ENCODE measurements around the gene STX8. TPM values are rescaled to one million over a fixed set of nuclear protein-coding genes. Genes with fewer than 3 reads are reported as not detected.

STX8 gene
- total and polyA plus RNA-seq, 8 donors = 21.6 to 559 (median 75.0) TPM

DNA sequence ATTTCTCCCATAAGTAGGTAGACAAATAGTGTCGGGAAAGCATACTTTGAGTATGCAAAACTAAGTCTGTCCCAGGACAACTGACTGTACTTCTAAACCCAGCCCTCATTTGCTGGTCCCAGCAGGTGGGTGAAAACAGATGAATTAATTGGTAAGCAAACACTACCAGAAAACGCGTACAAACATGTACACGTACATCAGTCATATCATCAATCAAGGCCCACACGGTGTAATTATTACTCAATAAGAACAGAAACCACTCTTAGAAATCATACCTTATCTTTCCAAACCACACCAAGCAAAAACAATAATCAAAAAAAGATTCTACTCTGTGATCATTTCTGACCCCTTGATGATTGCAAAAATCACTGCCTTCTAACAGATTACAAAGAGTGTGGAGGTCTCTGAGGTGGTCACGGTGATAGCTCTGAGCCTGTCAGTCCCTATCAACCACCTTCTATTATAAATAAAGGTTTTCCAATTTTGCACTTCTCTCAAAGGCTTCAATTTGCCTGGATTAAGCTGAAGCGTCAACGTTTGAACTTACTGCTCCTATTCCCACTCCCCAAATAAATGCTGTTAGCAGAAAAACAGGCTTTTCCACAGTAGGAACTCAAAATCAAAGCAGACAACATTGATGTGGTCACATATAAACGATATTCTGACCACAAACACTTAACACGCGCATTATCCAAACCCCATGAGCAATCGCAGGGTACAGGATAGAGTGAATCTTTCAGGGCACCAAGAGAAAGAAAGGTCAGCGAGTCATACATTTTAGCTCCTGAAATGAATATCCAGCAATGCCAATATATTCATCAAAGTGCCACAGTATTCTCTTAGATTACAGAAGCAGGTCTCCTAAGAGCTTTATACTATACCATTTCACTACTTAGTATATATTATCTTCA lies 211.9 kb downstream of the STX8 start:
- TF ChIP-seq POLR2AphosphoS5 (IDR thresholded peaks at IDR 0.05) (no peak), CTCF (IDR thresholded peaks at IDR 0.05) (no peak), POLR2A (IDR thresholded peaks at IDR 0.05) (no peak), EP300 (IDR thresholded peaks at IDR 0.05) (no peak)
- Histone ChIP-seq H3K36me3 (no peaks in the 10 kb centered on the region), H3K27ac (no peak overlapping the region), H3K4me3 (no peak overlapping the region), H3K27me3 (no peaks in the 10 kb centered on the region), H3K4me1 (peaks cover 3 to 13% (median 7%) of the 10 kb centered on the region in 4 donors), H3K9me3 (no peaks in the 10 kb centered on the region)
- intact Hi-C loops (cut with DNase I; ENCODE audit: low total_unique reads) = no loop called here
- 75 to 80% (median 80%) methylated on average over 13 of the region's 13 CpGs for WGBS, 5 donors
- DNase-seq = no peak

GRCh38 chr17:9361188-9361955 lies 214.2 kb downstream of the STX8 start:
- WGBS, 5 donors = 44 to 73% (median 64%) methylated on average over 7 of the region's 7 CpGs
- H3K4me3 ChIP-seq = no peak overlapping the region
- DNase-seq = peak in 1 of 2 donors; percentile 38
- H3K9me3 ChIP-seq = no peaks in the 10 kb centered on the region
- no peaks in the 10 kb centered on the region for H3K27me3 ChIP-seq
- no peak overlapping the region for H3K27ac ChIP-seq
- H3K4me1 ChIP-seq = peaks cover 0 to 13% (median 7%) of the 10 kb centered on the region in 4 donors
- H3K36me3 ChIP-seq = no peaks in the 10 kb centered on the region
- TF ChIP-seq POLR2AphosphoS5 (IDR thresholded peaks at IDR 0.05) = peak in 2 of 3 donors; percentile 31 to 33
- TF ChIP-seq CTCF (IDR thresholded peaks at IDR 0.05) = no peak
- intact Hi-C loops (cut with DNase I; ENCODE audit: low total_unique reads) = no loop called here

DNA sequence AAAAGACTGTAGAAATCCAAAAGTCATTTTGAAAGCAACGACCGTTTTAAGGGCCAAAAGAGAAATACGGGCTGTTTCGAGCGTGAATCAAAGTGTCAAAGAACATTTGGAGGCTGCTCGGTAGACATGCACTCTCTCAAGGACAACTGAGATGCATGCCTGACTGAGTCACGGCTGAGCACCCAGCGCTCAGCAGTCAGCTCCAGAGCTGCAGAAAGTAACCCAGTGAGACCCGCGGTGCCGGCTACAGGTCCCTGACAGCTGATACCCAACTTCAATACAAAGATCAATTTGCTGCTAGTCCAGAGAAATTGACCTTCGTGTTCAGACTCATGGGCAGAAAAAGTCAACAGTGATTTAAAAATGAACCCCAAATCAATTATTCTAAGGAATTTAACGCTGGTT lies 214.9 kb downstream of the STX8 start:
- H3K4me1 ChIP-seq = peaks cover 0 to 13% (median 7%) of the 10 kb centered on the region in 4 donors
- H3K27ac ChIP-seq = peak overlapping the region in 1 of 5 donors; percentile 2
- TF ChIP-seq CTCF (IDR thresholded peaks at IDR 0.05) (no peak), EP300 (IDR thresholded peaks at IDR 0.05) (no peak), POLR2A (IDR thresholded peaks at IDR 0.05) (no peak), POLR2AphosphoS5 (IDR thresholded peaks at IDR 0.05) (no peak)
- no peaks in the 10 kb centered on the region for H3K9me3 ChIP-seq
- DNase-seq = no peak
- no peaks in the 10 kb centered on the region for H3K27me3 ChIP-seq
- intact Hi-C loops (cut with DNase I; ENCODE audit: low total_unique reads) = no loop called here
- 57 to 67% (median 61%) methylated on average over 13 of the region's 13 CpGs for WGBS, 5 donors
- H3K36me3 ChIP-seq = no peaks in the 10 kb centered on the region
- H3K4me3 ChIP-seq = no peak overlapping the region

DNA sequence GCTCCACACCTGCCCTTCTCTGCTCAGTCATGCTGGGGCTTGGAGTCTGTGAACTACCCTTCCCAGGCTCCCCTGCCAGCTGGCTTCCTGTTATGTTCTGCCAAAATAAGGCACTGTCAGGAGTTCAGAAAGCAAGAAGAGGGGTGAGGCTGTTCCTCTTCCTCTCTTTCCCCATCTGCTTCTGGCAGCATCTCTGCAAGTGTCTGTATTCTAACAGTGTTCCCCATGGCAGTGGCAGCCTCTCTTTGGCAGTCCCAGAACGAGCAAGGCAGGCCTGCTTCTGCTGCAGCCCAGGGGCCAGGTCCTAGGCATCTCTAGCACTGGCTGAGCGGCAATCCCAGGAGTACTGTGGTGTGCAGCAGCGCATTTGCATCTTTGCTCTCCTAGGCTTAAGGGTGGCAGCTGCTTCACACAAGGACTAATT lies 219.1 kb downstream of the STX8 start:
- TF ChIP-seq EP300 (IDR thresholded peaks at IDR 0.05) (no peak), POLR2A (IDR thresholded peaks at IDR 0.05) (no peak), POLR2AphosphoS5 (IDR thresholded peaks at IDR 0.05) (no peak), CTCF (IDR thresholded peaks at IDR 0.05) (no peak)
- DNase-seq = peak in 1 of 2 donors; percentile 19
- H3K27me3 ChIP-seq = no peaks in the 10 kb centered on the region
- WGBS, 5 donors = 76 to 94% (median 86%) methylated on average over 3 of the region's 3 CpGs
- no peaks in the 10 kb centered on the region for H3K9me3 ChIP-seq
- H3K4me1 ChIP-seq = peaks cover 0 to 11% (median 7%) of the 10 kb centered on the region in 4 donors
- no peak overlapping the region for H3K27ac ChIP-seq
- H3K36me3 ChIP-seq = no peaks in the 10 kb centered on the region
- intact Hi-C loops (cut with DNase I; ENCODE audit: low total_unique reads) = no loop called here
- H3K4me3 ChIP-seq = no peak overlapping the region

Measured in stomach (tissue), 9 donors.